OCI-LY3 (cell line): ENCODE measurements around the gene AKNA.

Experiments used
- EZH2phosphoT487 ChIP-seq: fragments of 200-600 bp; shearing (Covaris generic); IDR thresholded peaks from 2 replicates; pipeline ENCODE4 v1.6.1; 2018; ENCODE audit warnings: antibody characterized with exemption, mixed run types, low read depth
- TF ChIP-seq, protein P1 (sequence below): fragments of 200-600, 300-600 bp; sonication (generic); IDR thresholded peaks from 2 replicates; pipeline ENCODE4 v1.5.1; 2014; ENCODE audit warnings: antibody characterized with exemption, low read length, low read depth

DNA sequence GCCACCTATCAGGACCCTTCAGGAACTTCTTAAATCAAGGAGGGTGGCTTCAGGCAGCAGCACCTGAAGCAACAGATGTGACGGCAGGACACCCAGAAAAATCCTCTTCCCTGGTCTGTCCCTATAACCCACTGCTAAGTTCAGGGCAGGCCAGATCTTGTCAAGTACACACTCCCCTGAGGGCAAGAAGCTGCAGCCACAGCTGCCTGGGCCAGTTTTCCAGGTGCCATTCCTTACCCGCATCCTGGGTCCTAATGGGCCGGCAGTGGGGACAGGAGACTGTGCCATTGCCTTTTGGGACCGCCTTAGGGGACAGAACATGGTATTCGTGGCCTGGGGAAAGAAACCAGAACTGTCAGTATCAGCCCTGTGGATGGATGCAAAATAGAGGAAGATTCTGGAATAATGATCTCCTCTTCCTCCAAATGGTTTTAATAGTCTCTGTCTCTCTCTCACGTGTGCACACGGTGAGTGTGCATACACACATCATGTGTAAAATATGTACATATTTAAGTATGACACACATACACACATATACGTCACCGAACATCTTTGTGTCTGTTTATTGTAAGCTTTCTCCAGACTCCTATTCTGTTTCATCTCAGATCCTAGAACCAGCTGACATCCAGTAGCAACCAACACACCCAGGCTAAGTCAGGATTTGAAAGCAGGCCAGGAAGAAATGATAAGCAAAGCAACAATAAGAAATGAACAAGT, 44.2 kb downstream of the AKNA start:
- TF ChIP-seq, protein P1, sequence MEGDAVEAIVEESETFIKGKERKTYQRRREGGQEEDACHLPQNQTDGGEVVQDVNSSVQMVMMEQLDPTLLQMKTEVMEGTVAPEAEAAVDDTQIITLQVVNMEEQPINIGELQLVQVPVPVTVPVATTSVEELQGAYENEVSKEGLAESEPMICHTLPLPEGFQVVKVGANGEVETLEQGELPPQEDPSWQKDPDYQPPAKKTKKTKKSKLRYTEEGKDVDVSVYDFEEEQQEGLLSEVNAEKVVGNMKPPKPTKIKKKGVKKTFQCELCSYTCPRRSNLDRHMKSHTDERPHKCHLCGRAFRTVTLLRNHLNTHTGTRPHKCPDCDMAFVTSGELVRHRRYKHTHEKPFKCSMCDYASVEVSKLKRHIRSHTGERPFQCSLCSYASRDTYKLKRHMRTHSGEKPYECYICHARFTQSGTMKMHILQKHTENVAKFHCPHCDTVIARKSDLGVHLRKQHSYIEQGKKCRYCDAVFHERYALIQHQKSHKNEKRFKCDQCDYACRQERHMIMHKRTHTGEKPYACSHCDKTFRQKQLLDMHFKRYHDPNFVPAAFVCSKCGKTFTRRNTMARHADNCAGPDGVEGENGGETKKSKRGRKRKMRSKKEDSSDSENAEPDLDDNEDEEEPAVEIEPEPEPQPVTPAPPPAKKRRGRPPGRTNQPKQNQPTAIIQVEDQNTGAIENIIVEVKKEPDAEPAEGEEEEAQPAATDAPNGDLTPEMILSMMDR = no peak
- TF ChIP-seq EZH2phosphoT487 = no peak
